A673 (cell line): ENCODE measurements around the gene MICU1. TPM values are rescaled to one million over a fixed set of nuclear protein-coding genes. Genes with fewer than 3 reads are reported as not detected.

Experiments
- BruUV-seq: library from RNA; stranded (reverse); fragments of 400-500 nt; replicated peaks from 2 replicates; lab custom pipeline; 2021; lab: Mats Ljungman, UMichigan
- CTCF ChIA-PET: fragments of 300-600 bp; sonication (Branson Sonifier 250); formaldehyde crosslinking; loops from one replicate; lab custom pipeline; 2022; ENCODE audit warnings: antibody characterized with exemption; lab: Charles Lee
- POLR2A ChIA-PET: fragments of 300-600 bp; sonication (Branson Sonifier 250); formaldehyde crosslinking; loops from one replicate; lab custom pipeline; 2022; ENCODE audit warnings: antibody characterized with exemption; ENCODE audit not compliant: low non-redundant PET; lab: Charles Lee
- DNase-seq: peaks from one replicate; pipeline ENCODE4 v3.0.0-alpha.2; 2015; ENCODE audit warnings: low spot score
- H3K27ac ChIP-seq: fragments of 200-600 bp; sonication (generic); 2 replicates; pipeline ENCODE4 v1.5.1; 2016; ENCODE audit warnings: mixed run types, low read depth, mild to moderate bottlenecking, mixed read lengths, antibody characterized with exemption, low read length; ENCODE audit not compliant: poor library complexity, severe bottlenecking
- H3K27me3 ChIP-seq: fragments of 200-600 bp; sonication (generic); replicated peaks from 2 replicates; pipeline ENCODE4 v1.6.1; 2017; ENCODE audit warnings: mixed run types, low read depth, mild to moderate bottlenecking, mixed read lengths, antibody characterized with exemption, low read length; ENCODE audit not compliant: insufficient read depth, poor library complexity
- H3K36me3 ChIP-seq: fragments of 200-600 bp; sonication (generic); 2 replicates; pipeline ENCODE4 v1.6.1; 2016; ENCODE audit warnings: mixed run types, mild to moderate bottlenecking, mixed read lengths, antibody characterized with exemption, low read length; ENCODE audit not compliant: insufficient read depth, poor library complexity, severe bottlenecking
- H3K4me1 ChIP-seq: fragments of 200-600 bp; sonication (generic); 2 replicates; pipeline ENCODE4 v1.6.1; 2017; ENCODE audit warnings: mixed run types, mild to moderate bottlenecking, mixed read lengths, antibody characterized with exemption, low read length; ENCODE audit not compliant: insufficient read depth, poor library complexity, severe bottlenecking
- H3K4me3 ChIP-seq: fragments of 200-600 bp; sonication (generic); 2 replicates; pipeline ENCODE4 v1.5.1; 2016; ENCODE audit warnings: low read depth, mixed run types, mild to moderate bottlenecking, mixed read lengths, low read length; ENCODE audit not compliant: poor library complexity, severe bottlenecking
- H3K9me3 ChIP-seq: fragments of 200-600 bp; sonication (generic); 2 replicates; pipeline ENCODE4 v1.6.1; 2016; ENCODE audit warnings: mixed run types, low read depth, mild to moderate bottlenecking, mixed read lengths, antibody characterized with exemption, low read length; ENCODE audit not compliant: poor library complexity, severe bottlenecking
- EZH2 ChIP-seq: fragments of 200-600 bp; sonication (generic); IDR thresholded peaks from 2 replicates; pipeline ENCODE4 v1.6.1; 2017; ENCODE audit warnings: borderline replicate concordance, low read depth, mild to moderate bottlenecking, mixed read lengths, antibody characterized with exemption, low read length; ENCODE audit not compliant: poor library complexity, severe bottlenecking
- intact Hi-C: fragments of 100-400 bp; cut with micrococcal nuclease; formaldehyde crosslinking; loops from one replicate; pipeline ENCODE4 v1.10.0; 2022; ENCODE audit not compliant: unreplicated experiment
- total RNA-seq: library from RNA; stranded (reverse); gene quantifications from 2 replicates; pipeline ENCODE4 v1.2.3, GENCODE V29; 2021
- TF ChIP-seq, protein P1 (sequence below): fragments of 300-800, 200-600 bp; sonication (generic); conservative IDR thresholded peaks from 2 replicates; pipeline ENCODE4 v1.5.1; 2017; ENCODE audit warnings: low read depth, mild to moderate bottlenecking, antibody characterized with exemption, low read length, moderate library complexity, mixed read lengths

MICU1 gene
- total RNA-seq, 1 experiment from 2014 or later = 37.7 TPM

- Histone ChIP-seq H3K36me3 (peaks cover 20% of the 10 kb centered on the region), H3K27ac (no peak overlapping the region), H3K4me3 (no peak overlapping the region), H3K9me3 (no peaks in the 10 kb centered on the region), H3K4me1 (peaks cover 32% of the 10 kb centered on the region), H3K27me3 (no peaks in the 10 kb centered on the region)
- intact Hi-C loops = loop anchor here (2.0 to 10.0 kb wide), 3 partner anchors 378 to 1021 kb away; partner anchors contain the start of gene SLC29A3
- TF ChIP-seq, protein P1, sequence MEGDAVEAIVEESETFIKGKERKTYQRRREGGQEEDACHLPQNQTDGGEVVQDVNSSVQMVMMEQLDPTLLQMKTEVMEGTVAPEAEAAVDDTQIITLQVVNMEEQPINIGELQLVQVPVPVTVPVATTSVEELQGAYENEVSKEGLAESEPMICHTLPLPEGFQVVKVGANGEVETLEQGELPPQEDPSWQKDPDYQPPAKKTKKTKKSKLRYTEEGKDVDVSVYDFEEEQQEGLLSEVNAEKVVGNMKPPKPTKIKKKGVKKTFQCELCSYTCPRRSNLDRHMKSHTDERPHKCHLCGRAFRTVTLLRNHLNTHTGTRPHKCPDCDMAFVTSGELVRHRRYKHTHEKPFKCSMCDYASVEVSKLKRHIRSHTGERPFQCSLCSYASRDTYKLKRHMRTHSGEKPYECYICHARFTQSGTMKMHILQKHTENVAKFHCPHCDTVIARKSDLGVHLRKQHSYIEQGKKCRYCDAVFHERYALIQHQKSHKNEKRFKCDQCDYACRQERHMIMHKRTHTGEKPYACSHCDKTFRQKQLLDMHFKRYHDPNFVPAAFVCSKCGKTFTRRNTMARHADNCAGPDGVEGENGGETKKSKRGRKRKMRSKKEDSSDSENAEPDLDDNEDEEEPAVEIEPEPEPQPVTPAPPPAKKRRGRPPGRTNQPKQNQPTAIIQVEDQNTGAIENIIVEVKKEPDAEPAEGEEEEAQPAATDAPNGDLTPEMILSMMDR = no peak
- no peak for TF ChIP-seq EZH2
- no TSS peak for BruUV-seq
- no peak for DNase-seq
- ChIA-PET POLR2A (no interaction called here), CTCF (no interaction called here)
Observed at GRCh38 chr10:72335394-72336258, 290.3 kb downstream of the MICU1 start.

GRCh38 chr10:72334825-72335393 is 291.0 kb downstream of the MICU1 start:
- Histone ChIP-seq H3K4me3 (no peak overlapping the region), H3K4me1 (peaks cover 32% of the 10 kb centered on the region), H3K27me3 (no peaks in the 10 kb centered on the region), H3K27ac (peak overlapping the region; percentile 37), H3K36me3 (peaks cover 17% of the 10 kb centered on the region), H3K9me3 (no peaks in the 10 kb centered on the region)
- no peak for TF ChIP-seq EZH2
- TF ChIP-seq, protein P1 = no peak
- DNase-seq = no peak
- BruUV-seq = no TSS peak
- CTCF ChIA-PET = no interaction called here
- POLR2A ChIA-PET = interaction anchor here (0.6 kb wide), 1 partner anchor 216 kb away, joined by 5 read pairs; no protein-coding TSS in a partner anchor
- intact Hi-C loops = loop anchor here (5.0 to 10.0 kb wide), 2 partner anchors 378 to 1020 kb away; partner anchors contain the start of gene SLC29A3

DNA sequence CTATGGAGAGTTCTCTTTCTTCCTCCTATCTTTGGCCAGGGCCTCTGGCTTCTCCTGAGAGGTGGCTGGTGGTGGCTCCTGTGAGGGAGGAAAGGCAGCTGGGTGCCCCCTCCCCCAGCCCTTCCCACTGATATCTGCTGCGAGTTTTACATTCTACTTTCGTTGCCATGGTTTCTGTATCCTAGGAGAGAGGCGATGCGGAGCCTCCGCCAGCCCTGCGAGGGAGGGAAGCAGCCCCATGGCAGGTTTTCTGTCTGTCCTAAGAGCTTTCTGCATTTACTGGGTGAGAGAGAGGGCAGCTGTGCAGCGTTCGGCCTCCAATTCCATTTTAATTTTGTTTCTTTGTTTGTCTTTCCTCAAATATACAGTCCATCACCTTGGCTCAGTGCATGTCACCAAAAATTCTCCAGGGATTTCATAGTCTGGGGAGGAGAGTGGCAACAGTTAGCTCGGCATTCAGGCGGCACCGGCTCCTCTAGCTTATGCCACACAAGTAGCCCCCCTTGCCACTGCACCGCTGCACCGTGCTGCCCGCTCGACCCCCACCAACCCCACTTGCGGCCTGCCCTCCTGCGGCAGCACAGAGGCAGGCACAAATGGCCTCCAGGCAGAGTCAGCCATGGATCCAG is 291.6 kb downstream of the MICU1 start:
- peak overlapping the region; percentile 37 for H3K27ac ChIP-seq
- intact Hi-C loops = loop anchor here (10.0 kb wide), 1 partner anchor 1020 kb away; the partner anchor contains the start of gene SLC29A3

More for the DNA sequence above, 291.6 kb downstream of the MICU1 start:
- Histone ChIP-seq H3K4me1 (peaks cover 32% of the 10 kb centered on the region), H3K36me3 (peaks cover 17% of the 10 kb centered on the region), H3K27me3 (no peaks in the 10 kb centered on the region), H3K9me3 (no peaks in the 10 kb centered on the region), H3K4me3 (no peak overlapping the region)
- DNase-seq = peak; percentile 57
- no TSS peak for BruUV-seq
- POLR2A ChIA-PET = interaction anchor here (0.6 kb wide), 1 partner anchor 215 kb away, joined by 5 read pairs; no protein-coding TSS in a partner anchor
- TF ChIP-seq, protein P1 = no peak
- no peak for TF ChIP-seq EZH2
- CTCF ChIA-PET = interaction anchor here (0.6 kb wide), 1 partner anchor 263 kb away, joined by 3 read pairs; no protein-coding TSS in a partner anchor
